Heart left ventricle (tissue), 16 donors: Measurements from ENCODE around the gene RPTOR. TPM values are rescaled to one million over a fixed set of nuclear protein-coding genes. Genes with fewer than 3 reads are reported as not detected.

ENCODE experiments used
- ATAC-seq, 4 donors: fragments of 200-7000 bp; cut with Tn5 transposase; one replicate each; pipeline ENCODE4 v1.9.1; 2020 to 2022; ENCODE audit warnings: moderate library complexity in 4 of 4, mild to moderate bottlenecking in 3 of 4, moderate number of reproducible peaks in 1 of 4
- DNase-seq, 5 donors: peaks; one replicate each; pipeline ENCODE4 v3.0.0-alpha.2; 2020
- H3K27ac ChIP-seq, 12 donors: fragments of 200-600 bp; sonication (generic) in 4 of 12; one replicate each; pipeline versions ENCODE4 v1.5.0 to v1.8.0; 2016 to 2022; ENCODE audit warnings: mild to moderate bottlenecking in 2 of 12
- H3K27me3 ChIP-seq, 9 donors: fragments of 200-600 bp; sonication (generic) in 2 of 9; one replicate each; pipeline versions ENCODE4 v1.5.1 to v1.8.0; 2016 to 2022; ENCODE audit warnings: mild to moderate bottlenecking in 3 of 9
- H3K36me3 ChIP-seq, 9 donors: fragments of 200-600 bp; sonication (generic) in 2 of 9; one replicate each; pipeline versions ENCODE4 v1.5.0 to v1.8.0; 2018 to 2022; ENCODE audit warnings: mild to moderate bottlenecking in 2 of 9
- H3K4me1 ChIP-seq, 12 donors: fragments of 200-600 bp; sonication (generic) in 4 of 12; one replicate each; pipeline versions ENCODE4 v1.5.0 to v1.8.0; 2016 to 2022; ENCODE audit warnings: mild to moderate bottlenecking in 3 of 12
- H3K4me3 ChIP-seq, 12 donors: fragments of 200-600 bp; sonication (generic) in 4 of 12; one replicate each; pipeline versions ENCODE4 v1.5.0 to v1.8.0; 2017 to 2022; ENCODE audit warnings: mild to moderate bottlenecking in 9 of 12, moderate library complexity in 4 of 12
- H3K9me3 ChIP-seq, 12 donors: fragments of 200-600 bp; sonication (generic) in 4 of 12; one replicate each; pipeline versions ENCODE4 v1.5.0 to v1.8.0; 2016 to 2022; ENCODE audit warnings: mild to moderate bottlenecking in 1 of 12
- CTCF ChIP-seq, 12 donors: fragments of 200-600 bp; sonication (generic) in 4 of 12; IDR thresholded peaks; one replicate each; pipeline versions ENCODE4 v1.5.0 to v1.8.0; 2018 to 2022; ENCODE audit warnings: antibody characterized with exemption in 12 of 12, mild to moderate bottlenecking in 5 of 12
- POLR2A ChIP-seq, 2 donors: fragments of 450-650 bp; IDR thresholded peaks; one replicate each; pipeline ENCODE4 v1.6.1; 2017; ENCODE audit warnings: antibody characterized with exemption in 2 of 2, mild to moderate bottlenecking in 2 of 2, moderate library complexity in 2 of 2
- WGBS, 4 donors: extraction: QIAGEN DNeasy Blood & Tissue Kit in 2 of 4; methylation state at CpG; one replicate each; pipeline versions ENCODE4 v1.1.5 to v1.1.7; 2013 to 2018; 5-methylcytosine and 5-hydroxymethylcytosine counted together
- intact Hi-C, 10 donors: fragments of 100-400 bp; cut with DNase I; formaldehyde crosslinking; loops; one replicate each; pipeline versions ENCODE4 v1.11.1 to v1.14.2; 2022
- polyA plus RNA-seq, 2 donors: library from polyadenylated mRNA; stranded (reverse); fragments of 200-250 nt; gene quantifications; one replicate each; pipeline ENCODE4 v1.2.3, GENCODE V29; 2013
- total RNA-seq, 9 donors: library from RNA; depleted of rRNA in 2 of 9; stranded (reverse); fragments of >200 nt in 2 of 9; fragmentation: NEBNext Ultra II Directional in 3 of 9; extraction: Animal tissue kit (Norgen Biotek cat#: 25700) in 3 of 9; gene quantifications; one replicate each; pipeline versions ENCODE4 v1.1.0 to v1.2.4, GENCODE V29; 2016 to 2023
- donor health status: ischemic (EF 13 %, LVEDD 7.1; RV severe dilation, severe dysfunction).
- donor health status: healthy with polysubstance abuse.
- donor health status: DM: no; HTN: yes; CAD: no.
- donor health status: DM: no; HTN: no; CAD: no.
- donor health status: ischemic (EF 25% LVEDD 6.9; RV normal size, moderate dysfunction).
- donor health status: ischemic (EF 25% LVEDD 5.7; RV mildly dilated, moderate dysfunction).
- donor health status: healthy.
- donor health status: DM: yes; HTN: yes; CAD: no.
- donor health status: ischemic (EF 35%, LVEDD 5.7; RV mildly dilated, moderate dysfunction).
- donor health status: nonischemic (EF 11% LVEDD 7.7; RV severe dilation, severe dysfunction).
- donor health status: DM: yes; HTN: yes; CAD: no.
- donor health status: PGD.
- donor health status: ischemic (EF 29% LVEDD 5.4; RV normal size, mild dysfunction).
- donor health status: nonischemic (EF 23%, LVEDD 6.1; RV moderate dilation, normal function).

The RPTOR gene
- total and polyA plus RNA-seq, 11 donors, result 14.7 to 31.7 (median 26.0) TPM

- H3K27ac ChIP-seq, result no peak overlapping the region
- TF ChIP-seq CTCF (IDR thresholded peaks at IDR 0.05), result no peak
- no peak for TF ChIP-seq POLR2A (IDR thresholded peaks at IDR 0.05)
- no peaks in the 10 kb centered on the region for H3K27me3 ChIP-seq
- intact Hi-C loops, result no loop called here
- no peak for ATAC-seq
- no peak overlapping the region for H3K4me3 ChIP-seq
- H3K36me3 ChIP-seq, result no peaks in the 10 kb centered on the region
- H3K9me3 ChIP-seq, result no peaks in the 10 kb centered on the region
- no peak for DNase-seq
- H3K4me1 ChIP-seq, result peaks cover 0 to 14% (median 3%) of the 10 kb centered on the region in 12 donors
- WGBS, 4 donors, result 95 to 97% (median 95%) methylated on average over 17 to 18 of the region's 18 CpGs
These were observed 253.3 kb downstream of the RPTOR start for GRCh38 chr17:80797741-80798594.

GRCh38 chr17:80798595-80799537, 254.2 kb downstream of the RPTOR start:
- intact Hi-C loops, result no loop called here
- no peaks in the 10 kb centered on the region for H3K9me3 ChIP-seq
- 91 to 92% (median 91%) methylated on average over 25 of the region's 25 CpGs for WGBS, 4 donors
- ATAC-seq, result no peak
- H3K4me3 ChIP-seq, result no peak overlapping the region
- H3K36me3 ChIP-seq, result no peaks in the 10 kb centered on the region
- no peak overlapping the region for H3K27ac ChIP-seq
- no peak for DNase-seq
- H3K27me3 ChIP-seq, result no peaks in the 10 kb centered on the region
- no peak for TF ChIP-seq CTCF (IDR thresholded peaks at IDR 0.05)
- peaks cover 0 to 14% (median 2%) of the 10 kb centered on the region in 12 donors for H3K4me1 ChIP-seq

GRCh38 chr17:80799538-80800480, 255.2 kb downstream of the RPTOR start:
- no peak for TF ChIP-seq POLR2A (IDR thresholded peaks at IDR 0.05)
- no peak for TF ChIP-seq CTCF (IDR thresholded peaks at IDR 0.05)
- DNase-seq, result no peak
- no peak for ATAC-seq
- H3K4me3 ChIP-seq, result no peak overlapping the region
- H3K27ac ChIP-seq, result no peak overlapping the region
- H3K27me3 ChIP-seq, result no peaks in the 10 kb centered on the region
- 90 to 95% (median 92%) methylated on average over 36 to 40 of the region's 40 CpGs for WGBS, 4 donors
- intact Hi-C loops, result no loop called here
- peaks cover 0 to 14% (median 2%) of the 10 kb centered on the region in 12 donors for H3K4me1 ChIP-seq
- H3K36me3 ChIP-seq, result no peaks in the 10 kb centered on the region
- no peaks in the 10 kb centered on the region for H3K9me3 ChIP-seq
